Erythroblast (primary cell): ENCODE results near the gene SMPDL3A.

ENCODE experiments used
- DNase-seq, 2 experiments: peaks; one replicate each; lab custom pipeline; 2025; lab: John Stamatoyannopoulos, UW
- GATA1 ChIP-seq: IDR thresholded peaks from 2 replicates; pipeline ENCODE4 v1.6.1; 2011; ENCODE audit warnings: low read depth, mild to moderate bottlenecking, control low read depth, low read length, moderate library complexity
- POLR2A ChIP-seq: IDR thresholded peaks from 2 replicates; pipeline ENCODE4 v1.6.1; 2011; ENCODE audit warnings: mild to moderate bottlenecking, low read length

SMPDL3A gene

DNA sequence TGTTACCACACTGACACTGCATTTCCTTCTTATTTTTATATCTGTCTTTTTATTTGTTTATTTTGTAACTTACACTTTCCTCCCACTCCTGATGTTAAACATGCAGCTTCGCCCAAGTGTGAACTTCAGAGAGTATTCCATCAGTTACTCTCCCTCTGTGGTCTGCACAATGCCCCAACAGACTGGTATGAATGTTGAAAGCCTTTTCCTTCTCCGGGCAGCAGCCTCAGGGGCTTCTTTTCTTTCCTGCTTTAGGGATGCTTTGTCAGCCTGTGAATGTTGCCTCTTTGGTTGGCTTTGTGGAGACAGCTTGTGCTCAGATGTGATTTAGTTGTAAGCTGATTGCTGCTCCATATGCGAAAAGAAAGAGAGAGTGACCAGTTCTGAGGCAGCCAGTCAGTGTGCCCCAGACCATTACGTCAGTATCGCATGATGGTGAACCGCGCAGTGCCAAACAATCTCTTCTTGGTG lies 44.0 kb downstream of the SMPDL3A start:
- no peak for TF ChIP-seq POLR2A
- no peak for TF ChIP-seq GATA1
- no peak for DNase-seq

DNA sequence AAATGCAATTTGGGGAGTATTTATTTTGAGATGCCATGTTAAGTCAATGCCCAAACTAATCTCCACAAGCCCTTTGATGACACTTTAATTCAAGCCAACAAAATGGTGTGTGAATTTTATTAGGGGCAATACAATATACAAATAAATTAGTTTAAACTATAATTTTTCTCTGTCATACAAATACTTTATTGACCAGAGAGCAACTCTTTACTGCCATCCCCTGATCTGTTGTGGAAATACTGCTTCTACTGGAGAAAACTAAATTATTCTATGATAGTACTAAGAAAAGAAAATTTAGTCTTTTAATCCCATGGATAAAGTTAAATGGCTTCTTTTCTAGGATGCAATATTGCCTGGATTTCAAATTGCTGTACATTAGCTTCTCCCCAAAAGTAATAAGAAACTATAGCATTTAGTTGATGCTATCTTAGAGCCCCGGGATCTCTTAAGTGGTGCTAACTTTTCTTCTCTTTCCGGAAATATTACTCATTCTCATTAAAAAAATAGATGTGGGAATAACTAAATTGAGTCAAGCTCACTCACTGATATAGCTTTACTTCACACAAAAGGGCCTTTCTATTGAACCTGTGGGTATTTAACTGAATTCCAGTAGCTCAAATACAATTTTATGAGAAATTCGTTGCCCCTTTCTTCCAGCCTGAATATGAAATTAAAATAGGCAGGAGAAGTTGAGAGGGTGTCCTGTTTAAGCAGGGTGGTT lies 49.2 kb downstream of the SMPDL3A start:
- TF ChIP-seq POLR2A, result no peak
- TF ChIP-seq GATA1, result no peak
- DNase-seq, result no peak

DNA sequence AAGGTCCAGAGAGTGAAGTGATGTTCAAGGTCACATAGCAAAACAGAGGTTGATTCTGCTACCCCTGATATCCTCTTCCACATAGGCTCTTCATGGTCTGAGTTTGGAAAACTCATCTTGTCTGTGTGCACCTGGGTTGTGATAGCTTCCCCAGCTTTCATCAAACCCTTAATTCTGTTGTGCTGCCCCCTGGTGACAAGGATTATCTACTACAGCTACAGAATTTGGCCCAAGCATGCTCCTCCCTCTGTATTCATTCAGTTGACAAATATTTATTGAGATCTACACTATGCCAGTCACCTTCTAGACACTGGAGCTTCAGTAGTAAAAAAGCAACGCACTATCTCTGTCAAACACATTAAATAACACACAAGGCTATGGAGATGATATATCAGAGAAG lies 50.4 kb downstream of the SMPDL3A start:
- peak; percentile 46 to 69 for DNase-seq
- TF ChIP-seq GATA1 (no peak), POLR2A (no peak)

DNA sequence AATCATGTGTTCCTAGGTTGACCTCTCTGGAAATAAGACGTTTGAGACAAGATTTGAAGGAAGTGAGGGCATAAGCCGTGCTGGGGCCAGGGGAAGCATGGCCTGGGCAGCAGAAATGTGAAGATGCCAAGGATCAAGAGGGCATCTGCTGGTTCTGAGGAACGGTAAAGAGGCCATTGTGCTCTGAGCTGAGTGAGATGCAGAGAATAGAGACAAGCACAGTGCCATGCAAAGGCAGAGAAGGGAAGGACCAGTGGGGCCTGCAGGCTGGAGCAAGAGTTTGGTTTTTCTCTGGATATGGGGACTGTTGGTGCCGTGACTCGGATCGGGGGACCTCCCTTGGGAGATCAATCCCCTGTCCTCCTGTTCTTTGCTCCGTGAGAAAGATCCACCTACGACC lies 50.8 kb downstream of the SMPDL3A start:
- TF ChIP-seq GATA1, result no peak
- no peak for TF ChIP-seq POLR2A
- no peak for DNase-seq

DNA sequence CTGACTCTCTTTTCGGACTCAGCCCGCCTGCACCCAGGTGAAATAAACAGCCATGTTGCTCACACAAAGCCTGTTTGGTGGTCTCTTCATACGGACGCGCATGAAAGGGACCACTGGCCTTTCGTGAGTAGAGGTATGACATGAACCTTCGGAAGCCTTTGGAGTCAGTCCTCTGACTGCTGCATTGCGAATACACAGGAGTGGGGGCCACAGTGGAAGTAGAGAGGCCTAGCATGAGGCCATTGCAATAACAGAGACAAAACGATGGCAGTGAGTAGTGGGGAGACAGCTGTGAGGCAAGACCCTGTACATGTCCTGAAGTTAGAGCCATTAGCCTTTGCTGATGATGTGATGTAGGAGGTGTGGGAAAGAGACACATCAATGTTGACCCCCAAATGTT lies 56.4 kb downstream of the SMPDL3A start:
- TF ChIP-seq GATA1, result no peak
- no peak for TF ChIP-seq POLR2A
- no peak for DNase-seq

DNA sequence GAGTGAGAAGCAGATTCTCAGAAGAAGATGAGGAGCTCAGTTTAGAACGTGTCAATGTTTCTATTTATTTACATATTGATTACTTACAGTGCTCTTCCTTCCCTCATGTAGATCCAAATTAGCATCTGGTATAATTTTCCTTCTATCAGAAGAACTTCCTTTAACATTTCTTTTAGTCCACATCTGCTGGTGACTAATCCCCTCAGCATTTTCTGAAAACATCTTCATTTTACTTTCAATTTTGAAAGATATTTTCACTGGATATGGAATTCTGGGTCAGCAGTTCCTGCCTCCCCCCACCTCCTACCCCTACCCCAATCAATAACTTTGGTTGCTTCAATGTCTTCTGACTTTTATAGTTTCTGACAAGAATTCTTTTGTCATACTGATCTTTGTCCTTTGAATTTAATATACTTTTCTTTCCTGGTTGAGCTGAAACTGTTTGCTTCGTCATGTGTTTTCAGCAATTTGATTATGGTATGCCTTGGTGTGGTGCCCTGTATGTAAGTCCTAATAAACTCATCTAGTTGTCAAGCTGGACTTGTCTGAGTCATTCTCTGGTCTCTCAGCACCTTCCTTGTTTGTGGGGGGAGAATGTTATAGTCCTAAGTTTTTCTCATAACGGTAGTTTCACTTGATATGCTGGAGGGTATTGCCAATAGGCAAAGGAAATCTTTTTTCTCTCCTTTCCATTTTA lies 57.0 kb downstream of the SMPDL3A start:
- TF ChIP-seq POLR2A, result no peak
- TF ChIP-seq GATA1, result no peak
- DNase-seq, result no peak

DNA sequence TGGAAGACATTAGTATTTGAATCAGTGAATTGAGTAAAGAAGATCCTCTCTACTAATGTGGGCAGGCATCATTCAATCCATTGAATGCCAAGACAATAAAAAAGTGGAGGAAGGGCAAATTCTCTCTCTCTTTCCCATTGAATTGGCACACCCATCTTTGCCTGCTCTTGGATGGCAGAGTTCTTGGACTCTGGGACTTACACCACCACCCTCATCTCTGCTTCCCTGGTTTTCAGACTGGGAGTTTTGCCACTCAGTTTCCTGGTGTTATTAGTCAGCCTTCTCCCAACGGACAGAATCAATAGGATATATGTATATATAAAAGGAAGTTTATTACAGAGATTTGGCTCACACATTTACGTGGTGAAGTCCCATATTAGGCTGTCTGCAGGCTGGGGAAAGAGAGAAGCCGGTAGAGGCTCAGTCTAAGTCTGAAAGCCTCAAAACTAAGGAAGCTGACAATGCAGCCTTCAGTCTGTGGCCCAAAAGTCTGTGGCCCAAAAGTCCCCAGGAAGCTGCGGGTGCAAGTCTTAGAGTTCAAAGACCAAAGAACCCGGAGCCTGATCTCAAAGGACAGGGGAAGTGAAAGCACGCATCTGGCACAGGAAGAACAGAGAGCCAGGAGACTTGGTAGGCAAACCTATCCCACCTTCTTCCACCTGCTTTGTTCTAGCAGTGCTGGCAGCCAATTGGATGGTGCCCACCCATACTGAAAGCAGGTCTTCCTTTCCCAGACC lies 64.4 kb downstream of the SMPDL3A start:
- no peak for DNase-seq

More for the DNA sequence above, 64.4 kb downstream of the SMPDL3A start:
- TF ChIP-seq GATA1 (no peak), POLR2A (no peak)
